Measurements from ENCODE around the gene DBT.

DNA sequence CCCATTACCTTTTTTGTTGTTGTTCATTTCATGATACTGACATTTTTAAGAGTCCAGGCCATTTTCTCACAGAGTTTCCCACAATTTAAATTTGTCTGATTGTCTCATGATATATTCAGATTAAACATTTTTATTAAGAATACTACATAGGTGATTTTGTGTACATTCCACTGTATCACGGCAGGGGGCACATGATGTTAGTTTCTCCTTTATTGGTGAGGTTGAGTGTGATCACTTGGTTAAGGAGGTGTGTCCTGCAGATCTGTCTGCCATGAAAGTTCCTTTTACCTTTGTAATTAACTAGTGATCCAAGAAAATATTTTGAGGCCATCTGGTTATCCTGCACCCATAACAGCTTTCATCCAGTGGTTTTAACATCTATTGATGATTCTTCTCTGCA, 28.2 kb upstream of the DBT start:
- TF ChIP-seq, protein P1, sequence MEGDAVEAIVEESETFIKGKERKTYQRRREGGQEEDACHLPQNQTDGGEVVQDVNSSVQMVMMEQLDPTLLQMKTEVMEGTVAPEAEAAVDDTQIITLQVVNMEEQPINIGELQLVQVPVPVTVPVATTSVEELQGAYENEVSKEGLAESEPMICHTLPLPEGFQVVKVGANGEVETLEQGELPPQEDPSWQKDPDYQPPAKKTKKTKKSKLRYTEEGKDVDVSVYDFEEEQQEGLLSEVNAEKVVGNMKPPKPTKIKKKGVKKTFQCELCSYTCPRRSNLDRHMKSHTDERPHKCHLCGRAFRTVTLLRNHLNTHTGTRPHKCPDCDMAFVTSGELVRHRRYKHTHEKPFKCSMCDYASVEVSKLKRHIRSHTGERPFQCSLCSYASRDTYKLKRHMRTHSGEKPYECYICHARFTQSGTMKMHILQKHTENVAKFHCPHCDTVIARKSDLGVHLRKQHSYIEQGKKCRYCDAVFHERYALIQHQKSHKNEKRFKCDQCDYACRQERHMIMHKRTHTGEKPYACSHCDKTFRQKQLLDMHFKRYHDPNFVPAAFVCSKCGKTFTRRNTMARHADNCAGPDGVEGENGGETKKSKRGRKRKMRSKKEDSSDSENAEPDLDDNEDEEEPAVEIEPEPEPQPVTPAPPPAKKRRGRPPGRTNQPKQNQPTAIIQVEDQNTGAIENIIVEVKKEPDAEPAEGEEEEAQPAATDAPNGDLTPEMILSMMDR (IDR thresholded peaks at IDR 0.05) = no peak
- no peak for TF ChIP-seq EZH2 (IDR thresholded peaks at IDR 0.05; ENCODE audit: borderline replicate concordance, insufficient read depth, low read depth, low read length, poor library complexity, severe bottlenecking)

Data from B cell (primary cell).